HCT116 (cell line): ENCODE measurements around the gene FERMT2. TPM values are rescaled to one million over a fixed set of nuclear protein-coding genes. Genes with fewer than 3 reads are reported as not detected.

Source experiments
- ATAC-seq: fragments of 200-7000 bp; cut with Tn5 transposase; 2 replicates; pipeline ENCODE4 v1.9.1; 2020; ENCODE audit warnings: mild to moderate bottlenecking, moderate library complexity
- BruUV-seq: library from RNA; stranded (reverse); fragments of 400-500 nt; replicated peaks from 2 replicates; lab custom pipeline; 2021; lab: Mats Ljungman, UMichigan
- CTCF ChIA-PET: fragments of 300-600 bp; sonication (Branson Sonifier 250); formaldehyde crosslinking; loops from one replicate; lab custom pipeline; 2021; ENCODE audit warnings: antibody characterized with exemption; lab: Charles Lee
- POLR2A ChIA-PET: fragments of 300-600, 350-600 bp; sonication (Branson Sonifier 250); formaldehyde crosslinking; loops from one replicate; lab custom pipeline; 2021; ENCODE audit warnings: antibody characterized with exemption; lab: Charles Lee
- RAD21 ChIA-PET, 2 experiments: fragments of 300-600 bp; sonication (Branson Sonifier 250); formaldehyde crosslinking; loops; one replicate each; lab custom pipeline; 2023; ENCODE audit warnings: low total read pairs in 2 of 2; ENCODE audit not compliant: uncharacterized antibody in 2 of 2, unreplicated experiment in 2 of 2, low non-redundant PET in 1 of 2; lab: Charles Lee
- DNase-seq: peaks from one replicate; pipeline ENCODE4 v3.0.0-alpha.2; 2010; ENCODE audit warnings: low read depth, low spot score
- H2AFZ ChIP-seq: fragments of 200-600 bp; shearing (Covaris generic), sonication (generic); 2 replicates; pipeline ENCODE4 v1.6.1; 2017; ENCODE audit warnings: low read depth, mixed run types, mixed read lengths, antibody characterized with exemption, low read length; ENCODE audit not compliant: poor library complexity, severe bottlenecking
- H3K27ac ChIP-seq: 2 replicates; pipeline ENCODE4 v1.5.1; 2012; ENCODE audit warnings: low read depth, low read length
- H3K27me3 ChIP-seq: fragments of 200-600 bp; sonication (generic); 2 replicates; pipeline ENCODE4 v1.6.1; 2016; ENCODE audit warnings: mixed run types, low read length, mixed read lengths; ENCODE audit not compliant: insufficient read depth
- H3K36me3 ChIP-seq, 2 experiments: fragments of 200-500 bp in 1 of 2; fragments of 200-600 bp in 1 of 2; sonication (Bioruptor generic) in 1 of 2; sonication (generic) in 1 of 2; 2 replicates each; pipeline versions ENCODE4 v1.5.1 to v1.6.1; 2014 to 2016; ENCODE audit warnings: low read length in 2 of 2, inconsistent platforms in 1 of 2, mixed read lengths in 1 of 2, mixed run types in 1 of 2; ENCODE audit not compliant: insufficient read depth in 2 of 2, control insufficient read depth in 1 of 2
- H3K4me1 ChIP-seq, 2 experiments: fragments of 200-600 bp in 1 of 2; sonication (generic) in 1 of 2; 2 replicates each; pipeline versions ENCODE4 v1.5.1 to v1.6.1; 2012 to 2017; ENCODE audit warnings: low read length in 2 of 2, inconsistent platforms in 1 of 2, mild to moderate bottlenecking in 1 of 2, mixed read lengths in 1 of 2, mixed run types in 1 of 2, moderate library complexity in 1 of 2; ENCODE audit not compliant: insufficient read depth in 2 of 2, control insufficient read depth in 1 of 2
- H3K4me2 ChIP-seq: fragments of 200-600 bp; sonication (generic); 2 replicates; pipeline ENCODE4 v1.6.1; 2017; ENCODE audit warnings: mixed run types, low read length, mixed read lengths
- H3K4me3 ChIP-seq, 2 experiments: fragments of 200-600 bp in 1 of 2; sonication (generic) in 1 of 2; replicated peaks in 1 of 2; 2 replicates each; pipeline ENCODE4 v1.5.1; 2011 to 2016; ENCODE audit warnings: low read length in 2 of 2, control low read depth in 1 of 2, low read depth in 1 of 2, mild to moderate bottlenecking in 1 of 2, mixed read lengths in 1 of 2, mixed run types in 1 of 2
- H3K79me2 ChIP-seq: fragments of 200-600 bp; sonication (generic); 2 replicates; pipeline ENCODE4 v1.6.1; 2017; ENCODE audit warnings: mild to moderate bottlenecking, mixed run types, low read length, moderate library complexity, mixed read lengths; ENCODE audit not compliant: insufficient read depth
- H3K9ac ChIP-seq: fragments of 200-600 bp; sonication (generic); 2 replicates; pipeline ENCODE4 v1.6.1; 2016; ENCODE audit warnings: low read length, mixed read lengths
- H3K9me2 ChIP-seq: fragments of 200-600 bp; sonication (generic), shearing (Covaris generic); 2 replicates; pipeline ENCODE4 v1.6.1; 2017; ENCODE audit warnings: mixed run types, mild to moderate bottlenecking, moderate library complexity; ENCODE audit not compliant: insufficient read depth
- H3K9me3 ChIP-seq, 2 experiments: fragments of 200-500 bp in 1 of 2; fragments of 200-600 bp in 1 of 2; sonication (Bioruptor generic) in 1 of 2; sonication (generic) in 1 of 2; 2 replicates each; pipeline ENCODE4 v1.6.1; 2014 to 2017; ENCODE audit warnings: low read length in 2 of 2, mixed read lengths in 2 of 2, inconsistent platforms in 1 of 2, low read depth in 1 of 2, mild to moderate bottlenecking in 1 of 2, mixed run types in 1 of 2, moderate library complexity in 1 of 2; ENCODE audit not compliant: control insufficient read depth in 1 of 2, insufficient read depth in 1 of 2
- H4K20me1 ChIP-seq: fragments of 200-600 bp; sonication (generic), shearing (Covaris generic); 2 replicates; pipeline ENCODE4 v1.6.1; 2017; ENCODE audit warnings: mixed run types, mild to moderate bottlenecking, moderate library complexity; ENCODE audit not compliant: insufficient read depth
- ATF3 ChIP-seq: IDR thresholded peaks from 2 replicates; pipeline ENCODE4 v1.6.1; 2012
- CBX3 ChIP-seq: IDR thresholded peaks from 2 replicates; pipeline ENCODE4 v1.6.1; 2012; ENCODE audit warnings: low read depth
- CTCF ChIP-seq, 3 experiments: fragments of 200-600 bp in 1 of 3; sonication (generic) in 1 of 3; IDR thresholded peaks in 2 of 3; conservative IDR thresholded peaks in 1 of 3; 2 replicates each; pipeline ENCODE4 v1.5.1; 2012 to 2017; ENCODE audit warnings: low read depth in 2 of 3, low read length in 2 of 3, antibody characterized with exemption in 1 of 3, borderline replicate concordance in 1 of 3, control low read depth in 1 of 3, mild to moderate bottlenecking in 1 of 3, mixed read lengths in 1 of 3, mixed run types in 1 of 3, moderate library complexity in 1 of 3; ENCODE audit not compliant: insufficient read depth in 1 of 3
- ELF1 ChIP-seq: IDR thresholded peaks from 2 replicates; pipeline ENCODE4 v1.6.1; 2012; ENCODE audit warnings: low read depth, borderline replicate concordance
- EZH2phosphoT487 ChIP-seq: fragments of 200-600 bp; IDR thresholded peaks from 2 replicates; pipeline ENCODE4 v1.6.1; 2018; ENCODE audit warnings: antibody characterized with exemption, borderline replicate concordance
- FOSL1 ChIP-seq: IDR thresholded peaks from 2 replicates; pipeline ENCODE4 v1.6.1; 2012; ENCODE audit warnings: low read depth
- JUND ChIP-seq: IDR thresholded peaks from 2 replicates; pipeline ENCODE4 v1.6.1; 2012
- POLR2AphosphoS5 ChIP-seq: IDR thresholded peaks from 2 replicates; pipeline ENCODE4 v1.6.1; 2011; ENCODE audit warnings: mild to moderate bottlenecking, low read depth, low read length, moderate library complexity
- RAD21 ChIP-seq: IDR thresholded peaks from 2 replicates; pipeline ENCODE4 v1.6.1; 2012; ENCODE audit warnings: low read depth, mild to moderate bottlenecking
- REST ChIP-seq: IDR thresholded peaks from 2 replicates; pipeline ENCODE4 v1.6.1; 2012; ENCODE audit warnings: low read depth
- SIN3A ChIP-seq: IDR thresholded peaks from 2 replicates; pipeline ENCODE4 v1.6.1; 2012; ENCODE audit warnings: low read depth
- SRF ChIP-seq: IDR thresholded peaks from 2 replicates; pipeline ENCODE4 v1.6.1; 2012; ENCODE audit warnings: low read depth
- TCF7L2 ChIP-seq: IDR thresholded peaks from 2 replicates; pipeline ENCODE4 v1.7.0; 2011; ENCODE audit warnings: borderline replicate concordance, inconsistent platforms; ENCODE audit not compliant: insufficient read depth, insufficient read length; ENCODE audit errors: extremely low read depth
- YY1 ChIP-seq: IDR thresholded peaks from 2 replicates; pipeline ENCODE4 v1.6.1; 2011; ENCODE audit warnings: low read length, low read depth, moderate library complexity, mild to moderate bottlenecking; ENCODE audit not compliant: insufficient replicate concordance; ENCODE audit errors: extremely low read depth
- ZBTB33 ChIP-seq: IDR thresholded peaks from 2 replicates; pipeline ENCODE4 v1.6.1; 2011; ENCODE audit warnings: mild to moderate bottlenecking, low read length, moderate library complexity; ENCODE audit not compliant: insufficient replicate concordance; ENCODE audit errors: extremely low read depth
- ZNF274 ChIP-seq: fragments of 200-500 bp; sonication (Bioruptor generic); IDR thresholded peaks from 2 replicates; pipeline ENCODE4 v1.6.1; 2014; ENCODE audit warnings: mild to moderate bottlenecking, low read depth, low read length, inconsistent platforms
- intact Hi-C: fragments of 100-400 bp; cut with micrococcal nuclease; formaldehyde crosslinking; loops from 2 replicates; pipeline ENCODE4 v1.10.0; 2022
- total RNA-seq: library from RNA; stranded (reverse); gene quantifications from one replicate; pipeline ENCODE4 v1.2.1, GENCODE V29; 2021; ENCODE audit not compliant: unreplicated experiment

Gene FERMT2
- total RNA-seq, 1 experiment from 2014 or later = 24.8 TPM

GRCh38 chr14:52939427-52939826 is 11.4 kb downstream of the FERMT2 start:
- H4K20me1 ChIP-seq = no peaks in the 10 kb centered on the region
- ATAC-seq (no peak), DNase-seq (no peak)
- no peak overlapping the region for H3K27ac ChIP-seq
- H3K27me3 ChIP-seq = no peaks in the 10 kb centered on the region
- no peaks in the 10 kb centered on the region for H3K9me2 ChIP-seq
- ChIA-PET CTCF (no interaction called here), RAD21 (no interaction called here), POLR2A (no interaction called here)
- no peaks in the 10 kb centered on the region for H3K36me3 ChIP-seq
- no peak overlapping the region for H3K4me2 ChIP-seq
- intact Hi-C loops = loop anchor here (5.0 kb wide), 1 partner anchor 872 kb away; the partner anchor contains the start of gene NID2
- BruUV-seq = no TSS peak
- H3K4me3 ChIP-seq = no peak overlapping the region
- no peak overlapping the region for H3K9ac ChIP-seq
- no peaks in the 10 kb centered on the region for H3K4me1 ChIP-seq
- H3K9me3 ChIP-seq = no peaks in the 10 kb centered on the region
- TF ChIP-seq ZBTB33 = no peak
- TF ChIP-seq FOSL1 = no peak
- no peak for TF ChIP-seq ATF3
- TF ChIP-seq CTCF (IDR thresholded peaks at IDR 0.05 in 2 of 3, conservative IDR thresholded peaks at IDR 0.05 in 1 of 3; ENCODE audit: borderline replicate concordance in 1 of 3, insufficient read depth in 1 of 3, low read depth in 2 of 3, low read length in 2 of 3) = no peak
- TF ChIP-seq TCF7L2 = no peak
- TF ChIP-seq CBX3 = no peak
- TF ChIP-seq ELF1 = no peak
- TF ChIP-seq SRF = no peak
- TF ChIP-seq JUND = no peak
- no peak for TF ChIP-seq ZNF274
- TF ChIP-seq REST = no peak
- TF ChIP-seq RAD21 = no peak
- no peak for TF ChIP-seq YY1
- TF ChIP-seq EZH2phosphoT487 = no peak
- TF ChIP-seq POLR2AphosphoS5 = no peak
- no peak for TF ChIP-seq SIN3A
- H2AFZ ChIP-seq = no peak overlapping the region
- H3K79me2 ChIP-seq = peaks cover 46% of the 10 kb centered on the region
